ENCODE results near the gene PTGR2. TPM values are rescaled to one million over a fixed set of nuclear protein-coding genes. Genes with fewer than 3 reads are reported as not detected.
"Not testable (repeated sequence)": the region's sequence is repeated elsewhere in the genome, so short reads cannot be mapped to it uniquely, and the experiment has no call there.

The PTGR2 gene
- total RNA-seq, 1 donor from 2014 or later: 5.7 TPM

GRCh38 chr14:73829526-73830431, 21.9 kb upstream of the PTGR2 start:
- no peak overlapping the region for H3K9ac ChIP-seq (ENCODE audit: low read depth in 1 of 3, low read length in 3 of 3)
- peaks cover 0 to 3% (median 0%) of the 10 kb centered on the region in 3 donors for H3K4me1 ChIP-seq (ENCODE audit: control insufficient read depth in 3 of 3, insufficient read depth in 3 of 3, low read length in 3 of 3)
- no peak overlapping the region for H3K27ac ChIP-seq (ENCODE audit: low read depth, low read length)
- no peaks in the 10 kb centered on the region for H3K9me3 ChIP-seq (ENCODE audit: control insufficient read depth in 3 of 3, low read length in 3 of 3)
- H3K36me3 ChIP-seq (ENCODE audit: control insufficient read depth in 3 of 3, insufficient read depth in 3 of 3, low read length in 3 of 3): no peaks in the 10 kb centered on the region
- no peaks in the 10 kb centered on the region for H3K27me3 ChIP-seq (ENCODE audit: control insufficient read depth in 3 of 3, insufficient read depth in 3 of 3, low read length in 3 of 3)
- H3K4me3 ChIP-seq (ENCODE audit: low read length in 3 of 3): no peak overlapping the region

GRCh38 chr14:73833034-73833433, 18.6 kb upstream of the PTGR2 start:
- Histone ChIP-seq H3K4me3 (ENCODE audit: low read length in 3 of 3) (no peak overlapping the region), H3K36me3 (ENCODE audit: control insufficient read depth in 3 of 3, insufficient read depth in 3 of 3, low read length in 3 of 3) (no peaks in the 10 kb centered on the region), H3K9me3 (ENCODE audit: control insufficient read depth in 3 of 3, low read length in 3 of 3) (no peaks in the 10 kb centered on the region), H3K9ac (ENCODE audit: low read depth in 1 of 3, low read length in 3 of 3) (no peak overlapping the region), H3K4me1 (ENCODE audit: control insufficient read depth in 3 of 3, insufficient read depth in 3 of 3, low read length in 3 of 3) (no peaks in the 10 kb centered on the region), H3K27ac (ENCODE audit: low read depth, low read length) (no peak overlapping the region), H3K27me3 (ENCODE audit: control insufficient read depth in 3 of 3, insufficient read depth in 3 of 3, low read length in 3 of 3) (no peaks in the 10 kb centered on the region)

- Histone ChIP-seq H3K27ac (ENCODE audit: low read depth, low read length) (no peak overlapping the region), H3K4me3 (ENCODE audit: low read length in 3 of 3) (no peak overlapping the region), H3K27me3 (ENCODE audit: control insufficient read depth in 3 of 3, insufficient read depth in 3 of 3, low read length in 3 of 3) (no peaks in the 10 kb centered on the region), H3K9me3 (ENCODE audit: control insufficient read depth in 3 of 3, low read length in 3 of 3) (no peaks in the 10 kb centered on the region), H3K9ac (ENCODE audit: low read depth in 1 of 3, low read length in 3 of 3) (no peak overlapping the region), H3K36me3 (ENCODE audit: control insufficient read depth in 3 of 3, insufficient read depth in 3 of 3, low read length in 3 of 3) (no peaks in the 10 kb centered on the region), H3K4me1 (ENCODE audit: control insufficient read depth in 3 of 3, insufficient read depth in 3 of 3, low read length in 3 of 3) (no peaks in the 10 kb centered on the region)
Observed at GRCh38 chr14:73833530-73834260, 17.9 kb upstream of the PTGR2 start.

- H3K9ac ChIP-seq (ENCODE audit: low read depth in 1 of 3, low read length in 3 of 3): no peak overlapping the region
- H3K27ac ChIP-seq (ENCODE audit: low read depth, low read length): no peak overlapping the region
Observed at GRCh38 chr14:73834261-73834625, 17.4 kb upstream of the PTGR2 start.

GRCh38 chr14:73838293-73839034, 13.2 kb upstream of the PTGR2 start:
- not testable (repeated sequence) for H3K36me3 ChIP-seq (ENCODE audit: control insufficient read depth in 3 of 3, insufficient read depth in 3 of 3, low read length in 3 of 3); H3K9me3 ChIP-seq (ENCODE audit: control insufficient read depth in 3 of 3, low read length in 3 of 3); H3K27ac ChIP-seq (ENCODE audit: low read depth, low read length); H3K9ac ChIP-seq (ENCODE audit: low read depth in 1 of 3, low read length in 3 of 3); H3K4me1 ChIP-seq (ENCODE audit: control insufficient read depth in 3 of 3, insufficient read depth in 3 of 3, low read length in 3 of 3); H3K4me3 ChIP-seq (ENCODE audit: low read length in 3 of 3); H3K27me3 ChIP-seq (ENCODE audit: control insufficient read depth in 3 of 3, insufficient read depth in 3 of 3, low read length in 3 of 3)

More at GRCh38 chr14:73834261-73834625, 17.4 kb upstream of the PTGR2 start:
- no peaks in the 10 kb centered on the region for H3K27me3 ChIP-seq (ENCODE audit: control insufficient read depth in 3 of 3, insufficient read depth in 3 of 3, low read length in 3 of 3)
- no peak overlapping the region for H3K4me3 ChIP-seq (ENCODE audit: low read length in 3 of 3)
- no peaks in the 10 kb centered on the region for H3K4me1 ChIP-seq (ENCODE audit: control insufficient read depth in 3 of 3, insufficient read depth in 3 of 3, low read length in 3 of 3)
- H3K36me3 ChIP-seq (ENCODE audit: control insufficient read depth in 3 of 3, insufficient read depth in 3 of 3, low read length in 3 of 3): no peaks in the 10 kb centered on the region
- H3K9me3 ChIP-seq (ENCODE audit: control insufficient read depth in 3 of 3, low read length in 3 of 3): no peaks in the 10 kb centered on the region

GRCh38 chr14:73842201-73842600, 9.4 kb upstream of the PTGR2 start:
- H3K36me3 ChIP-seq (ENCODE audit: control insufficient read depth in 3 of 3, insufficient read depth in 3 of 3, low read length in 3 of 3): no peaks in the 10 kb centered on the region
- no peaks in the 10 kb centered on the region for H3K9me3 ChIP-seq (ENCODE audit: control insufficient read depth in 3 of 3, low read length in 3 of 3)
- H3K27me3 ChIP-seq (ENCODE audit: control insufficient read depth in 3 of 3, insufficient read depth in 3 of 3, low read length in 3 of 3): no peaks in the 10 kb centered on the region
- H3K4me3 ChIP-seq (ENCODE audit: low read length in 3 of 3): no peak overlapping the region
- no peak overlapping the region for H3K27ac ChIP-seq (ENCODE audit: low read depth, low read length)
- no peaks in the 10 kb centered on the region for H3K4me1 ChIP-seq (ENCODE audit: control insufficient read depth in 3 of 3, insufficient read depth in 3 of 3, low read length in 3 of 3)
- H3K9ac ChIP-seq (ENCODE audit: low read depth in 1 of 3, low read length in 3 of 3): no peak overlapping the region

GRCh38 chr14:73842851-73843250, 8.8 kb upstream of the PTGR2 start:
- H3K4me1 ChIP-seq (ENCODE audit: control insufficient read depth in 3 of 3, insufficient read depth in 3 of 3, low read length in 3 of 3): no peaks in the 10 kb centered on the region
- no peaks in the 10 kb centered on the region for H3K36me3 ChIP-seq (ENCODE audit: control insufficient read depth in 3 of 3, insufficient read depth in 3 of 3, low read length in 3 of 3)
- no peak overlapping the region for H3K9ac ChIP-seq (ENCODE audit: low read depth in 1 of 3, low read length in 3 of 3)
- no peaks in the 10 kb centered on the region for H3K9me3 ChIP-seq (ENCODE audit: control insufficient read depth in 3 of 3, low read length in 3 of 3)
- no peak overlapping the region for H3K27ac ChIP-seq (ENCODE audit: low read depth, low read length)
- no peak overlapping the region for H3K4me3 ChIP-seq (ENCODE audit: low read length in 3 of 3)
- H3K27me3 ChIP-seq (ENCODE audit: control insufficient read depth in 3 of 3, insufficient read depth in 3 of 3, low read length in 3 of 3): no peaks in the 10 kb centered on the region

- Histone ChIP-seq H3K27ac (ENCODE audit: low read depth, low read length) (no peak overlapping the region), H3K36me3 (ENCODE audit: control insufficient read depth in 3 of 3, insufficient read depth in 3 of 3, low read length in 3 of 3) (no peaks in the 10 kb centered on the region), H3K27me3 (ENCODE audit: control insufficient read depth in 3 of 3, insufficient read depth in 3 of 3, low read length in 3 of 3) (no peaks in the 10 kb centered on the region), H3K4me3 (ENCODE audit: low read length in 3 of 3) (no peak overlapping the region), H3K4me1 (ENCODE audit: control insufficient read depth in 3 of 3, insufficient read depth in 3 of 3, low read length in 3 of 3) (no peaks in the 10 kb centered on the region), H3K9ac (ENCODE audit: low read depth in 1 of 3, low read length in 3 of 3) (no peak overlapping the region), H3K9me3 (ENCODE audit: control insufficient read depth in 3 of 3, low read length in 3 of 3) (no peaks in the 10 kb centered on the region)
Observed at GRCh38 chr14:73843296-73843695, 8.3 kb upstream of the PTGR2 start.

GRCh38 chr14:73846947-73847346, 4.7 kb upstream of the PTGR2 start:
- Histone ChIP-seq H3K4me1 (ENCODE audit: control insufficient read depth in 3 of 3, insufficient read depth in 3 of 3, low read length in 3 of 3) (peaks cover 0 to 4% (median 3%) of the 10 kb centered on the region in 3 donors), H3K36me3 (ENCODE audit: control insufficient read depth in 3 of 3, insufficient read depth in 3 of 3, low read length in 3 of 3) (no peaks in the 10 kb centered on the region), H3K4me3 (ENCODE audit: low read length in 3 of 3) (no peak overlapping the region), H3K9me3 (ENCODE audit: control insufficient read depth in 3 of 3, low read length in 3 of 3) (no peaks in the 10 kb centered on the region), H3K27me3 (ENCODE audit: control insufficient read depth in 3 of 3, insufficient read depth in 3 of 3, low read length in 3 of 3) (no peaks in the 10 kb centered on the region), H3K27ac (ENCODE audit: low read depth, low read length) (no peak overlapping the region), H3K9ac (ENCODE audit: low read depth in 1 of 3, low read length in 3 of 3) (no peak overlapping the region)
